Activated CD8-positive, alpha-beta memory T cell treated with anti-CD3 and anti-CD28 coated beads, Interleukin-2, amount 50 U/mL, for 24 hours (primary cell): ENCODE measurements around the gene BMPER.

ENCODE experiments used
- DNase-seq: peaks from one replicate; pipeline ENCODE4 v3.0.0-alpha.2; 2020; ENCODE audit errors: extremely low read depth

The BMPER gene

GRCh38 chr7:34026481-34027190, 121.3 kb downstream of the BMPER start:
- DNase-seq: no peak

GRCh38 chr7:34031156-34031555, 125.8 kb downstream of the BMPER start:
- no peak for DNase-seq

GRCh38 chr7:34034728-34035127, 129.4 kb downstream of the BMPER start:
- DNase-seq: no peak

DNA sequence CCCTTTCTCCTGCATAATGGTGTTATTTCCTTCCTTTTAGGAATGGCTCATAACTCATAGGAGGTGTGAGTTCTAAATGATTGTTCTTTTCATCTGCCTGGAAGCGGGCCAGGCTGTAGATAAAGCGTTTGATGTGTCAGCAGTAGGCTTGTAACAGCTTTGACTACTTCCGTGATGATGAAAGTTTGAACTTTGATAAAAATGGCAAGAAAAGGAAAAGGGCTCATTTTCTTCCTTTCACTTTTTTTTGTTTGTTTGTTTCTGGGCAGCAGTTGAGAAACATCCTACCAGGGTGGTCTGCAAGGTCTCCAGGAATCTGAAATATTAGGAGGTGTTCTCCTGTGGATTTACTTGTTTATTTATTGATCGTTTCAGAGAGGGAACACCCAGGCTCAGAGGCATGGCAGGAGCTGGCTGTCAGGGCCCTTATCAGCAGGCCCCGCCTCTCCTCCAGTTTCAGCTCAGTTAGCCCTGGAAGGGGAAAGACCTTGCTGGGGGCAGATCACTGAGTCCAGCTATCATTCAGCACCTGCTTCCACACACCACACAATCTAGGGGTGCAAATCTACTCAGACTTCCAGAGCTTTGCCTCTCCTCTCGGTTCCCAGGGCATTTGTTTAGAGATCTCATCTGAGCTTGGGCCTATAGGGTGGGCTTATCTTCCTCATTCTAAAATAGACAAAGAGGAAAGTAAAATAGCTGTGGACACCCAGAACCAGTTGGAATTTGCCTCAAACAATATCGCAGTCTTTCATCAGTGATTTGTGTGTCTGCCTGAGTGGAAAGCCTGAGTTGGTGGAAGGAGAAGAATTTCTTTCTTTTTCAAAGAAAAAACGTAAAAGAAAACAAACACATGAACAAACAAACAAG, 130.9 kb downstream of the BMPER start:
- DNase-seq: no peak

GRCh38 chr7:34036972-34037792, 131.8 kb downstream of the BMPER start:
- no peak for DNase-seq

- DNase-seq: no peak
These were observed 133.6 kb downstream of the BMPER start for GRCh38 chr7:34038816-34039470.

DNA sequence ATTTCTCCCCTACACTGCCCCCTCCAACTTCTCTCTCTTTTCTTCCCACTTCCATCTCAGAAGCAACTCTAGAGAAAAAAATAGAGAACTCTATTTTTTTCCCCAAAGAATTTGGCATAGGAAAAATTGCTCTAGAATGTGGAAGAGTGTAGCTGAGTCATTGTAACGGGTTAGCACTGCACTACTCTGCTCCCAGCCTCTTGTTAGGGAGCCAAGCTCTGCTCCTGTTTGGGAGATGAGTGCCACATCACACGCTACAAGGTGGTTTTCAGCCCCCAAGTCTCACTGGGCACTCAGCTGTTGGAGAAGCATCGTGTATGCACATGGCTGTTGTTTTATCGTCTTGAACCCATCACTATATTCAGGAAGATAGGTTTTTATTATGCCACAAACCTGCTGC, 136.4 kb downstream of the BMPER start:
- DNase-seq: no peak

DNA sequence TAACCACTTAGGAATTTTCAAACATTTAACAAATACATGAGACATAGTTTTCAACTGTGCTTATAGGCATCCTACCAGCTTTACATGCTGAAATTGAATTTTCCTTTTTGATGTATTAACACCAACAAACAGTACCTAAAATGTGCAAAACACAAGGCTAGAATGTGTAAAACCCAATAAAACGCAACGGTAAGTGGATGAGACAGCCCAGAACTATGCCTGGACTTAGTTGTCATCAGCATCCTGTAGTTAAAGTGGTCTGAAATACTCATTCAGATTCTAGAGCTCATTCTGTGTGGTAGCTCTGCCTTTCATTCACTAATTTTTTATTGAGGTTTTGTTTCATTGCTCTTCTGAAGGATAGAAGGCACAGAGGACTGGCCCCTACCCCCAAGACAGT, 137.1 kb downstream of the BMPER start:
- DNase-seq: no peak

- DNase-seq: no peak
These were observed 138.3 kb downstream of the BMPER start for GRCh38 chr7:34043461-34044305.

DNA sequence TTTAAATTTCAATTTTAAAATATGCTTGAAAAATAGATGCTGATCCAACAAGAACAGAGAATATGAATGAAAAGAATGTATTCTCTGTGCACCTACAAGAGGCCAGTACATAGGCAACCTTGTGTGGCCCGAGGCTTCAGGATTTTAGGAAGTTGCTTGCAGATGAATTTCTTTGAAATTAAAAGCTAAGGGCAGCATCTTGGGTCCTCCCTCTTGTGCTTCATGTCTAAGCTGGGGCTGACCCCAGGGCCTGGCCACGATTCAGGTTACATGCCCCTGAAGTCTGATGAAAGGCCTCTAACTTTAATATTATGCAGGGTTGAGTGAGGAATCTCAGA, 138.9 kb downstream of the BMPER start:
- no peak for DNase-seq

- no peak for DNase-seq
These were observed 139.5 kb downstream of the BMPER start for GRCh38 chr7:34044734-34045353.

DNA sequence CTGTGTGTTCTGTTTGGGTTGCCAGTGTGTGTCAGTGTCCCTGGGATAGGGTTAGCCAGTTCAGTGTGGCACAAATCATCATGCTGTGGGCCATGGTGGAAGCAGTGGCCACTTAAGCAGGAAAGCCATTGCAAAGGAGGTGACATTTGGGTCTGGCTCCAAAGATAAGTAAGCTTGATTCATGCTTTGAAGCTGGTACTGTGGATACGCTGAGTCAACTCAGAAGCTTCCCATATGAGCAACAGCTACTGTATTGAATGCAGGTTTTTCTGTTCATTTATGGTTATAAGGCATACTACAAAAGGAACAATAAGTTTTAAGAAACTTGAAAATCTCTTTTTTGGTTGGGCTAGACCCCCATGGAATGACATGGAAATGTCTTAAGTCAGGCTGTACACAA, 143.1 kb downstream of the BMPER start:
- DNase-seq: no peak

GRCh38 chr7:34054075-34054474, 148.7 kb downstream of the BMPER start:
- no peak for DNase-seq

DNA sequence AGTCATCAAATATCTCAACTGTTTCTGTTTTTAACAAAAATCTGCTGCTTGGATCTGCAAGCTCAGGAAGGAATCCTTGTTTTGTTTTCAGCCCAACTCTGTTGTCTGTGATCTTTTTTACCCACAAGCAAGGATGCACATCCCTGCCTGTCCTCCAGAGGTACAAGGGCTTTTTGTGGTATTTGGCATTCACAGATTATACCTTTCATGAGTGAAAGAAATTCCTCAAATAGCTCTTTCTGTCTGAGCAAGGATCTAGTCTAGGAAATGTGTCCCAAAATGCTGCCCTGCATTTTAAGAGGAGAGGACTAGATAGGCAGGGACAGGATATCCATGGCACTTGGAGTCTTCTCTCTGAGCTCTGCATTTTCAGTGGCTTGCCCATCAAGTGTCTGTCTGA, 151.8 kb downstream of the BMPER start:
- DNase-seq: no peak

DNA sequence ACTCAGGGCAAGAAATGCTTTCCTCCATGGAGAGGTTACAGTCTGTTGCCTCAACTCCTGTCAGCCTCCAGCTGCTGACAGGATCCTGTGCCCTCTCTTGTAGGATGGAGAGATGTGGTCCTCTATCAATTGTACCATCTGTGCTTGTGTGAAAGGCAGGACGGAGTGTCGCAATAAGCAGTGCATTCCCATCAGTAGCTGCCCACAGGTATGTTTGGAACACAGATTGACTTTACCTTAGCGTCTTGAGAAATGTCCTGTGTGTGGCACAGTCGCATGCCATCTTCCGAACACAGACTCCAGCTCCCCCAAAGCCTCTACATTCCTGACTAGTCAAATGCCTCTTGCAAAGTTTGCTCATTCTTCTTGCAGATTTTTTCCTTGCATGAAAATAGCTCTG, 152.6 kb downstream of the BMPER start:
- DNase-seq: no peak

GRCh38 chr7:34058801-34059135, 153.4 kb downstream of the BMPER start:
- no peak for DNase-seq

GRCh38 chr7:34059136-34059828, 153.9 kb downstream of the BMPER start:
- DNase-seq: no peak

- DNase-seq: no peak
These were observed 155.0 kb downstream of the BMPER start for GRCh38 chr7:34060196-34060947.

- DNase-seq: no peak
These were observed 155.8 kb downstream of the BMPER start for GRCh38 chr7:34061149-34061548.
